ENCODE data around the gene E2F6. TPM values are rescaled to one million over a fixed set of nuclear protein-coding genes. Genes with fewer than 3 reads are reported as not detected.
A peak's percentile ranks its signal among the peaks of the same experiment; 100 is the strongest.

E2F6 gene
- total and polyA plus RNA-seq, 2 of the 13 experiments (the other 11 are each of a cell fraction or from before 2014, with no cell fraction given): 27.3 to 36.0 TPM

DNA sequence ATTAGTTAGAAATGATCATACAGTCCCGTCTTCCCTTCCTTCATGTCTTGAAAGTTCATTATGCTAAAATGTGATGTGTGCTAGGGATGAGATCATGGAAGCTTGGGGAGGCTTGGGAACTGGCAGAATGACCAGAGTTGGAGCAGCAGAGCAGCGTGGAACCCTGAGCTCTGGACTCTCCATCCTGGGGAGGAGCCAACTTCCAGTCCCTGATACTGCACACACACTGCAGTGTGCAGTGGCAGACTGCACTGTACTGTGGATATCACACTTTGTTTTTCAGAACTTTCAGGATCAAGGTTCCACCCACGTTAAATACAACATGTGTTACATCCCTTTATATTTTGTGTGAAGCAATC is 40.6 kb upstream of the E2F6 start (continued):
- TF ChIP-seq, protein P1, sequence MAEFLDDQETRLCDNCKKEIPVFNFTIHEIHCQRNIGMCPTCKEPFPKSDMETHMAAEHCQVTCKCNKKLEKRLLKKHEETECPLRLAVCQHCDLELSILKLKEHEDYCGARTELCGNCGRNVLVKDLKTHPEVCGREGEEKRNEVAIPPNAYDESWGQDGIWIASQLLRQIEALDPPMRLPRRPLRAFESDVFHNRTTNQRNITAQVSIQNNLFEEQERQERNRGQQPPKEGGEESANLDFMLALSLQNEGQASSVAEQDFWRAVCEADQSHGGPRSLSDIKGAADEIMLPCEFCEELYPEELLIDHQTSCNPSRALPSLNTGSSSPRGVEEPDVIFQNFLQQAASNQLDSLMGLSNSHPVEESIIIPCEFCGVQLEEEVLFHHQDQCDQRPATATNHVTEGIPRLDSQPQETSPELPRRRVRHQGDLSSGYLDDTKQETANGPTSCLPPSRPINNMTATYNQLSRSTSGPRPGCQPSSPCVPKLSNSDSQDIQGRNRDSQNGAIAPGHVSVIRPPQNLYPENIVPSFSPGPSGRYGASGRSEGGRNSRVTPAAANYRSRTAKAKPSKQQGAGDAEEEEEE (CRISPR knock-in tag; IDR thresholded peaks at IDR 0.05; ENCODE audit: borderline replicate concordance): no peak
- TF ChIP-seq RBFOX2 (IDR thresholded peaks at IDR 0.05; ENCODE audit: low read depth, low read length) (peak; percentile 67), POLR2A (IDR thresholded peaks at IDR 0.05; ENCODE audit: insufficient read depth in 1 of 2, low read depth in 2 of 2, low read length in 2 of 2) (peak; percentile 67 to 75), YEATS4 (CRISPR knock-in tag; IDR thresholded peaks at IDR 0.05; ENCODE audit: borderline replicate concordance) (peak; percentile 67), GZF1 (CRISPR knock-in tag; IDR thresholded peaks at IDR 0.05) (no peak), FOXA3 (CRISPR knock-in tag; IDR thresholded peaks at IDR 0.05) (peak; percentile 52; the same call in 1 of the 2 replicates), ZNF670 (CRISPR knock-in tag; IDR thresholded peaks at IDR 0.05; ENCODE audit: borderline replicate concordance) (peak; percentile 23; the same call in 1 of the 2 replicates), ZNF563 (CRISPR knock-in tag; IDR thresholded peaks at IDR 0.05) (no peak), EED (CRISPR knock-in tag; IDR thresholded peaks at IDR 0.05) (no peak), KLF16 (CRISPR knock-in tag; IDR thresholded peaks at IDR 0.05) (no peak), BRD4 (CRISPR knock-in tag; IDR thresholded peaks at IDR 0.05) (peak; percentile 85), ZNF10 (CRISPR knock-in tag; IDR thresholded peaks at IDR 0.05; ENCODE audit: borderline replicate concordance, low read depth) (no peak), JUND (CRISPR knock-in tag; IDR thresholded peaks at IDR 0.05) (0 out of 2 replicates have a peak, but pooled peaks have one; percentile 55), ZNF24 (IDR thresholded peaks at IDR 0.05) (no peak)
- TF ChIP-seq, protein P2, sequence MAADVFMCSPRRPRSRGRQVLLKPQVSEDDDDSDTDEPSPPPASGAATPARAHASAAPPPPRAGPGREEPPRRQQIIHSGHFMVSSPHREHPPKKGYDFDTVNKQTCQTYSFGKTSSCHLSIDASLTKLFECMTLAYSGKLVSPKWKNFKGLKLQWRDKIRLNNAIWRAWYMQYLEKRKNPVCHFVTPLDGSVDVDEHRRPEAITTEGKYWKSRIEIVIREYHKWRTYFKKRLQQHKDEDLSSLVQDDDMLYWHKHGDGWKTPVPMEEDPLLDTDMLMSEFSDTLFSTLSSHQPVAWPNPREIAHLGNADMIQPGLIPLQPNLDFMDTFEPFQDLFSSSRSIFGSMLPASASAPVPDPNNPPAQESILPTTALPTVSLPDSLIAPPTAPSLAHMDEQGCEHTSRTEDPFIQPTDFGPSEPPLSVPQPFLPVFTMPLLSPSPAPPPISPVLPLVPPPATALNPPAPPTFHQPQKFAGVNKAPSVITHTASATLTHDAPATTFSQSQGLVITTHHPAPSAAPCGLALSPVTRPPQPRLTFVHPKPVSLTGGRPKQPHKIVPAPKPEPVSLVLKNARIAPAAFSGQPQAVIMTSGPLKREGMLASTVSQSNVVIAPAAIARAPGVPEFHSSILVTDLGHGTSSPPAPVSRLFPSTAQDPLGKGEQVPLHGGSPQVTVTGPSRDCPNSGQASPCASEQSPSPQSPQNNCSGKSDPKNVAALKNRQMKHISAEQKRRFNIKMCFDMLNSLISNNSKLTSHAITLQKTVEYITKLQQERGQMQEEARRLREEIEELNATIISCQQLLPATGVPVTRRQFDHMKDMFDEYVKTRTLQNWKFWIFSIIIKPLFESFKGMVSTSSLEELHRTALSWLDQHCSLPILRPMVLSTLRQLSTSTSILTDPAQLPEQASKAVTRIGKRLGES (CRISPR knock-in tag; IDR thresholded peaks at IDR 0.05; ENCODE audit: borderline replicate concordance): no peak
- TF ChIP-seq, protein P3, sequence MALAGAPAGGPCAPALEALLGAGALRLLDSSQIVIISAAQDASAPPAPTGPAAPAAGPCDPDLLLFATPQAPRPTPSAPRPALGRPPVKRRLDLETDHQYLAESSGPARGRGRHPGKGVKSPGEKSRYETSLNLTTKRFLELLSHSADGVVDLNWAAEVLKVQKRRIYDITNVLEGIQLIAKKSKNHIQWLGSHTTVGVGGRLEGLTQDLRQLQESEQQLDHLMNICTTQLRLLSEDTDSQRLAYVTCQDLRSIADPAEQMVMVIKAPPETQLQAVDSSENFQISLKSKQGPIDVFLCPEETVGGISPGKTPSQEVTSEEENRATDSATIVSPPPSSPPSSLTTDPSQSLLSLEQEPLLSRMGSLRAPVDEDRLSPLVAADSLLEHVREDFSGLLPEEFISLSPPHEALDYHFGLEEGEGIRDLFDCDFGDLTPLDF (CRISPR knock-in tag; IDR thresholded peaks at IDR 0.05): no peak
- TF ChIP-seq, protein P4, sequence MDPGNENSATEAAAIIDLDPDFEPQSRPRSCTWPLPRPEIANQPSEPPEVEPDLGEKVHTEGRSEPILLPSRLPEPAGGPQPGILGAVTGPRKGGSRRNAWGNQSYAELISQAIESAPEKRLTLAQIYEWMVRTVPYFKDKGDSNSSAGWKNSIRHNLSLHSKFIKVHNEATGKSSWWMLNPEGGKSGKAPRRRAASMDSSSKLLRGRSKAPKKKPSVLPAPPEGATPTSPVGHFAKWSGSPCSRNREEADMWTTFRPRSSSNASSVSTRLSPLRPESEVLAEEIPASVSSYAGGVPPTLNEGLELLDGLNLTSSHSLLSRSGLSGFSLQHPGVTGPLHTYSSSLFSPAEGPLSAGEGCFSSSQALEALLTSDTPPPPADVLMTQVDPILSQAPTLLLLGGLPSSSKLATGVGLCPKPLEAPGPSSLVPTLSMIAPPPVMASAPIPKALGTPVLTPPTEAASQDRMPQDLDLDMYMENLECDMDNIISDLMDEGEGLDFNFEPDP (CRISPR knock-in tag; conservative IDR thresholded peaks at IDR 0.05): no peak
- TF ChIP-seq, protein P5, sequence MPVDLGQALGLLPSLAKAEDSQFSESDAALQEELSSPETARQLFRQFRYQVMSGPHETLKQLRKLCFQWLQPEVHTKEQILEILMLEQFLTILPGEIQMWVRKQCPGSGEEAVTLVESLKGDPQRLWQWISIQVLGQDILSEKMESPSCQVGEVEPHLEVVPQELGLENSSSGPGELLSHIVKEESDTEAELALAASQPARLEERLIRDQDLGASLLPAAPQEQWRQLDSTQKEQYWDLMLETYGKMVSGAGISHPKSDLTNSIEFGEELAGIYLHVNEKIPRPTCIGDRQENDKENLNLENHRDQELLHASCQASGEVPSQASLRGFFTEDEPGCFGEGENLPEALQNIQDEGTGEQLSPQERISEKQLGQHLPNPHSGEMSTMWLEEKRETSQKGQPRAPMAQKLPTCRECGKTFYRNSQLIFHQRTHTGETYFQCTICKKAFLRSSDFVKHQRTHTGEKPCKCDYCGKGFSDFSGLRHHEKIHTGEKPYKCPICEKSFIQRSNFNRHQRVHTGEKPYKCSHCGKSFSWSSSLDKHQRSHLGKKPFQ (CRISPR knock-in tag; IDR thresholded peaks at IDR 0.05; ENCODE audit: insufficient replicate concordance): peak; percentile 66
- TF ChIP-seq, protein P6, sequence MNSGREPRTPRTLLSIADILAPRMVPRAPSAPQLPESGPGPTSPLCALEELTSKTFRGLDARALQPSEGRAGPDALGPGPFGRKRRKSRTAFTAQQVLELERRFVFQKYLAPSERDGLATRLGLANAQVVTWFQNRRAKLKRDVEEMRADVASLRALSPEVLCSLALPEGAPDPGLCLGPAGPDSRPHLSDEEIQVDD (CRISPR knock-in tag; IDR thresholded peaks at IDR 0.05; ENCODE audit: borderline replicate concordance): no peak
- TF ChIP-seq, protein P7, sequence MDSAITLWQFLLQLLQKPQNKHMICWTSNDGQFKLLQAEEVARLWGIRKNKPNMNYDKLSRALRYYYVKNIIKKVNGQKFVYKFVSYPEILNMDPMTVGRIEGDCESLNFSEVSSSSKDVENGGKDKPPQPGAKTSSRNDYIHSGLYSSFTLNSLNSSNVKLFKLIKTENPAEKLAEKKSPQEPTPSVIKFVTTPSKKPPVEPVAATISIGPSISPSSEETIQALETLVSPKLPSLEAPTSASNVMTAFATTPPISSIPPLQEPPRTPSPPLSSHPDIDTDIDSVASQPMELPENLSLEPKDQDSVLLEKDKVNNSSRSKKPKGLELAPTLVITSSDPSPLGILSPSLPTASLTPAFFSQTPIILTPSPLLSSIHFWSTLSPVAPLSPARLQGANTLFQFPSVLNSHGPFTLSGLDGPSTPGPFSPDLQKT (CRISPR knock-in tag; IDR thresholded peaks at IDR 0.05; ENCODE audit: borderline replicate concordance): no peak

Measured in HepG2 (cell line).